Right atrium auricular region (tissue), 2 donors: ENCODE measurements around the gene GFM1. TPM values are rescaled to one million over a fixed set of nuclear protein-coding genes. Genes with fewer than 3 reads are reported as not detected.
"Not testable (repeated sequence)": the region's sequence is repeated elsewhere in the genome, so short reads cannot be mapped to it uniquely, and the experiment has no call there.

ENCODE experiments used
- DNase-seq: peaks from one replicate; pipeline ENCODE4 v3.0.0-alpha.2; 2019; ENCODE audit warnings: low spot score
- H3K27ac ChIP-seq, 2 donors: fragments of 200-600 bp; sonication (generic); 1 replicate in 1 of 2; 2 replicates in 1 of 2; pipeline ENCODE4 v1.5.1; 2016 to 2019
- H3K27me3 ChIP-seq, 2 donors: fragments of 200-600 bp; sonication (generic); one replicate each; pipeline versions ENCODE4 v1.5.1 to v1.6.0; 2017 to 2019
- H3K36me3 ChIP-seq: fragments of 200-600 bp; sonication (generic); one replicate; pipeline ENCODE4 v1.5.1; 2016
- H3K4me1 ChIP-seq, 2 donors: fragments of 200-600 bp; sonication (generic); one replicate each; pipeline versions ENCODE4 v1.5.1 to v1.6.0; 2017 to 2019
- H3K4me3 ChIP-seq, 2 donors: fragments of 200-600 bp; sonication (generic); 1 replicate in 1 of 2; 2 replicates in 1 of 2; pipeline ENCODE4 v1.5.1; 2017 to 2019; ENCODE audit warnings: mild to moderate bottlenecking in 1 of 2, moderate library complexity in 1 of 2
- H3K9me3 ChIP-seq, 2 donors: fragments of 200-600 bp; sonication (generic); one replicate each; pipeline ENCODE4 v1.5.1; 2019
- total RNA-seq, 2 donors: library from RNA; depleted of rRNA; stranded (reverse); fragments of >200 nt; gene quantifications; one replicate each; pipeline ENCODE4 v1.1.0, GENCODE V29; 2016
- TF ChIP-seq, protein P1 (sequence below), 2 donors: fragments of 200-600 bp; sonication (generic); IDR thresholded peaks; one replicate each; pipeline ENCODE4 v1.5.1; 2019; ENCODE audit warnings: antibody characterized with exemption in 2 of 2

Gene GFM1
- total RNA-seq, 2 donors from 2014 or later = 27.0 to 54.5 TPM

GRCh38 chr3:158679547-158680000 lies 35.2 kb downstream of the GFM1 start:
- no peak for DNase-seq
- no peaks in the 10 kb centered on the region for H3K9me3 ChIP-seq
- no peak overlapping the region for H3K27ac ChIP-seq
- peaks cover 5% of the 10 kb centered on the region for H3K36me3 ChIP-seq
- TF ChIP-seq, protein P1, sequence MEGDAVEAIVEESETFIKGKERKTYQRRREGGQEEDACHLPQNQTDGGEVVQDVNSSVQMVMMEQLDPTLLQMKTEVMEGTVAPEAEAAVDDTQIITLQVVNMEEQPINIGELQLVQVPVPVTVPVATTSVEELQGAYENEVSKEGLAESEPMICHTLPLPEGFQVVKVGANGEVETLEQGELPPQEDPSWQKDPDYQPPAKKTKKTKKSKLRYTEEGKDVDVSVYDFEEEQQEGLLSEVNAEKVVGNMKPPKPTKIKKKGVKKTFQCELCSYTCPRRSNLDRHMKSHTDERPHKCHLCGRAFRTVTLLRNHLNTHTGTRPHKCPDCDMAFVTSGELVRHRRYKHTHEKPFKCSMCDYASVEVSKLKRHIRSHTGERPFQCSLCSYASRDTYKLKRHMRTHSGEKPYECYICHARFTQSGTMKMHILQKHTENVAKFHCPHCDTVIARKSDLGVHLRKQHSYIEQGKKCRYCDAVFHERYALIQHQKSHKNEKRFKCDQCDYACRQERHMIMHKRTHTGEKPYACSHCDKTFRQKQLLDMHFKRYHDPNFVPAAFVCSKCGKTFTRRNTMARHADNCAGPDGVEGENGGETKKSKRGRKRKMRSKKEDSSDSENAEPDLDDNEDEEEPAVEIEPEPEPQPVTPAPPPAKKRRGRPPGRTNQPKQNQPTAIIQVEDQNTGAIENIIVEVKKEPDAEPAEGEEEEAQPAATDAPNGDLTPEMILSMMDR (IDR thresholded peaks at IDR 0.05) = no peak
- no peak overlapping the region for H3K4me3 ChIP-seq
- H3K27me3 ChIP-seq = no peaks in the 10 kb centered on the region
- no peaks in the 10 kb centered on the region for H3K4me1 ChIP-seq

DNA sequence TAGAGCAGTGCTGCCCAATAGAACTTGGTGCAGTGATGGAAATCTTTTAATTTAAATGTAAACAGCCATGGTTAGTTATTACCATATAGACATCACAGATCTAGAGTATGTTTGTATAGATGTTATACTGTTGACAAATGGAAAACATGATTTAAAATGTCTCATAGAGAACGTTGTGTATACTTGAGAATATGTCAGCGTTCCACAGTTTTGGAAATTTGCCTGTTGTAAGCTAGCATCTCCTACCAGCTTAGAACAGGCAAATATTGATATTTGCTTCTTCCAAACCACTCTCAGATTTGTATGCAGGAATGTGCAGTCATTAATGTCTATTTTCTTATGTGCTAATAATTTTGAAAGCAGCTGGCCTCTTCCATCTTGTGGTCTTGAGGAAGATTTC lies 36.5 kb downstream of the GFM1 start:
- Histone ChIP-seq H3K27me3 (no peaks in the 10 kb centered on the region), H3K4me1 (no peaks in the 10 kb centered on the region), H3K27ac (no peak overlapping the region), H3K36me3 (peaks cover 16% of the 10 kb centered on the region), H3K4me3 (no peak overlapping the region), H3K9me3 (no peaks in the 10 kb centered on the region)
- no peak for DNase-seq
- TF ChIP-seq, protein P1 (IDR thresholded peaks at IDR 0.05) = no peak

DNA sequence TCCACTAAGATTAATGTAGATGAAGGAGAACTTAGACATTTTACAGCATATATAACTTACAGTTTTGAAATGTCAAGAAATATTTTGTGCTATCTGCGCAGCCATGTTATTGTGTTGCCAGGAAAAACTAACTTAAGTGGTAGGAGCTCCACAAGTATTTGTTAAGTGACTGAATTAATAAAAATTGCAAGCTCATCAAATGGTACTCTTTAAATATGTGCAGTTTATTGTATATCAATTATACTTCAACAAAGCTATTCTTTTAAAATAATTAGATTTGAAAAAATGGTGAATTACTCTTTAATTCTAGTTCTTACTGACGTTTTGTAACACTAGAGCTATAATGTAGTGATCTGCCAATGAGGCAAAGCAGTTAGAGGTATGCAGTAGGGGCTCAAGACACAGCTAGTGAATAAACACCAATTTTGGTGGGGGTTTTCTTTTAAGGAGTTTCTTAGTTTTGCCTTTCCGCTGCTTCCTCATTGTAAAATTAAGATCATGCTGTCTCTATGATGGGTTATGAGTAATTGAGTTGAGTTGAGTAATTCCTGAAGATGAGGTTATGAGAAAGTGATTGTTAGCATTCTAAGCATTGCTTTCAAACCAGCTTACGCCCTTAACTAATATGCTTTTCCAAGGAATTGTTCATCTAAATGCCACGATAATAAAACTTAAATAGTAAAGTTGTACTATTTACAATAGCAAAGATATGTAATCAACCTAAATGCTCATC lies 39.1 kb downstream of the GFM1 start:
- TF ChIP-seq, protein P1 (IDR thresholded peaks at IDR 0.05) = no peak
- H3K9me3 ChIP-seq = no peaks in the 10 kb centered on the region
- no peaks in the 10 kb centered on the region for H3K4me1 ChIP-seq
- H3K36me3 ChIP-seq = peaks cover 17% of the 10 kb centered on the region
- H3K27ac ChIP-seq = no peak overlapping the region
- DNase-seq = no peak
- no peak overlapping the region for H3K4me3 ChIP-seq
- H3K27me3 ChIP-seq = no peaks in the 10 kb centered on the region

DNA sequence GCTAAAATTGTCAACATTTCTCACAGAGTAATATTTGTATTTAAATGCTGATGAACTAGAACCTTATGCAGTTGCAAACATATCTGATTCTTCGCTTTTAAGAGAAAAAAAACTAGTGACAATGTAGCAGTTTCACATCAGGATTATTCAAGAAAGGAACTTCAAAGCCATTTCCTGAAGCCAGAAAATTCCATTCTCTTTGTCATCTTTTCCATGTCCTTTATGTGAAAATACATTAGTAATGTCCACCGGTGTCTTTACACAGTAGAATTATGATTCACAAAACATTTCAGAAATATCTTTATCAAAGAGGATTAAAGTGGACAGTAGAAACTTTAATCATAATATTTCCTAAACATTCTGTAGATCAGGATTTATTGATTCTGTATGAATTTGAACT lies 40.8 kb downstream of the GFM1 start:
- no peak for DNase-seq
- H3K27ac ChIP-seq = no peak overlapping the region
- TF ChIP-seq, protein P1 (IDR thresholded peaks at IDR 0.05) = no peak
- H3K27me3 ChIP-seq = no peaks in the 10 kb centered on the region
- H3K4me3 ChIP-seq = no peak overlapping the region
- no peaks in the 10 kb centered on the region for H3K4me1 ChIP-seq
- no peaks in the 10 kb centered on the region for H3K9me3 ChIP-seq
- peaks cover 17% of the 10 kb centered on the region for H3K36me3 ChIP-seq

GRCh38 chr3:158693866-158694456 lies 49.6 kb downstream of the GFM1 start:
- not testable (repeated sequence) for H3K27me3 ChIP-seq, H3K27ac ChIP-seq, H3K9me3 ChIP-seq, DNase-seq, H3K4me1 ChIP-seq, H3K4me3 ChIP-seq
- peaks cover 12% of the 10 kb centered on the region for H3K36me3 ChIP-seq

DNA sequence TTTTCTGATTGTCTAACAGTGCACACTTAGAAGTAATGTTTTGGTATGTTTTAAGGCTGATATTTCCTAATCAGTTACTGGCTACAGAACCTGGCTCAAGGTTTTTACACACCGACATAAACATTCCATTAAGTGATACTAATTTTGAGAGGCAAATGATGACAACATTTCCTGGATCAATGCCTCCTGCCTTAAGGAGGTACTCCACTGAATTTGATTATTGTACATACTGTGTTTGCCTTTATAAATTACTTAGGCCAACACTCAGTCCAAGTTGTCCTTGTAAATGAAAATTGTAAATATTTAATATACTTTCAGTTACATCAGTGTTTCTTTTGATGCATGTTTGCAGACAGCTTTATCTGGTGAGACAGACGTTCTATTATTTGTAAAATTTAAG lies 52.3 kb downstream of the GFM1 start:
- H3K4me3 ChIP-seq = no peak overlapping the region
- no peaks in the 10 kb centered on the region for H3K9me3 ChIP-seq
- H3K27me3 ChIP-seq = no peaks in the 10 kb centered on the region
- H3K4me1 ChIP-seq = peaks cover 0 to 15% of the 10 kb centered on the region in 2 donors
- TF ChIP-seq, protein P1 (IDR thresholded peaks at IDR 0.05) = no peak
- no peak overlapping the region for H3K27ac ChIP-seq
- H3K36me3 ChIP-seq = peaks cover 2% of the 10 kb centered on the region
- no peak for DNase-seq
